SU-DHL-6 (cell line): ENCODE measurements around the gene MED4.

Source experiments
- CTCF ChIP-seq: fragments of 200-600 bp; sonication (generic); IDR thresholded peaks from one replicate; pipeline ENCODE4 v1.5.1; 2017; ENCODE audit warnings: antibody characterized with exemption, mild to moderate bottlenecking, low read length, moderate library complexity; ENCODE audit not compliant: insufficient read depth, poor library complexity, severe bottlenecking
- EZH2phosphoT487 ChIP-seq: fragments of 200-600 bp; sonication (generic), shearing (Covaris generic); conservative IDR thresholded peaks from 2 replicates; pipeline ENCODE4 v1.6.1; 2018; ENCODE audit warnings: mild to moderate bottlenecking, antibody characterized with exemption, low read length, moderate library complexity, mixed read lengths

- no peak for TF ChIP-seq CTCF
- no peak for TF ChIP-seq EZH2phosphoT487
Observed at GRCh38 chr13:48116808-48117207, 21.9 kb upstream of the MED4 start.
